Fibroblast of skin of abdomen (primary cell): ENCODE data around the gene GPAM. TPM values are rescaled to one million over a fixed set of nuclear protein-coding genes. Genes with fewer than 3 reads are reported as not detected.
"Not testable (repeated sequence)": the region's sequence is repeated elsewhere in the genome, so short reads cannot be mapped to it uniquely, and the experiment has no call there.

ENCODE experiments used
- DNase-seq: peaks from one replicate; pipeline ENCODE4 v3.0.0-alpha.2; 2013
- polyA plus RNA-seq, 2 experiments: library from polyadenylated mRNA; unstranded; fragments of 120-200 nt; gene quantifications; one replicate each; pipeline ENCODE4 v1.2.1, GENCODE V29; 2013; ENCODE audit not compliant: insufficient read length in 2 of 2

The GPAM gene
- 13.2 TPM for polyA plus RNA-seq (2013, experiment 1 of 2; ENCODE audit: insufficient read length)
- 12.4 TPM for polyA plus RNA-seq (2013, experiment 2 of 2; ENCODE audit: insufficient read length)

DNA sequence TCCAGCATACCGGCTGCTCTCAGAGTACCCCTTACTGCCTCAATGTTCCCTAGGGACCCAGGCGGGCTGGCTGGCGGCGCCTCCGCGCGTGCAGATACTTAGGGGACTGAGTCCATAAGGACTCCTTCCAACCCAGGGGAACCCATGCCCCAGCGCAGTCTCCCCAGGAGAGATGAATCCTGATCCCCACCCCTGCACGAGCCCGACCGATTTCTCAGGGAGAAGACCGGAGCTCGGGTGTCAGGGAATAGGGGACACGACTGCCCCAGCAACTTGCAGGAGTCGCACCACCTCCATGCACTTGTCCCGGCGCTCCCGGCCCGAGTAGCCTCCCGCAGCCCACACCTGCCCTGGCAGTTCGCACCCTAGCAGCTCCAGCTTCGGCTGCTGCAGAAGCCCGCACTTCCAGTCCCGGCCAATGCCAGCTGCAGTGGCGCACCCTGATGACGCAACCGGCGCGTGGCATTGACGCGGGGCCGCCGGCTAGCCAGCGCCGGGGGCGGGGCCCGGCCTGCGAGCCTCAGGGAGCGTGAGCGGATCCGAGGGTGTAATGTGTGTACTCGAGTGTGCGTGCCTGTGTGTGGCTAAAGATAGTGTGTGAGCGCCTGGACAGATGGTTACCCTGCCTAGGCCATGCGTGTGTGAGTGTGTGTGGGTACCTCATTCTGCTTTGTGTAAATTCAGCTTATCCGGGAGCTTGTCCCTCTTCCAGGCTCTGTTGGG is at the start of gene GPAM:
TSS of gene GPAM (minus strand) at position 437 of the 723 bp plus-strand sequence. CDS start 1,981 bp downstream, outside the sequence.
- peak; percentile 91 for DNase-seq

GRCh38 chr10:112232670-112233069 is 49.1 kb upstream of the GPAM start:
- DNase-seq, result no peak

DNA sequence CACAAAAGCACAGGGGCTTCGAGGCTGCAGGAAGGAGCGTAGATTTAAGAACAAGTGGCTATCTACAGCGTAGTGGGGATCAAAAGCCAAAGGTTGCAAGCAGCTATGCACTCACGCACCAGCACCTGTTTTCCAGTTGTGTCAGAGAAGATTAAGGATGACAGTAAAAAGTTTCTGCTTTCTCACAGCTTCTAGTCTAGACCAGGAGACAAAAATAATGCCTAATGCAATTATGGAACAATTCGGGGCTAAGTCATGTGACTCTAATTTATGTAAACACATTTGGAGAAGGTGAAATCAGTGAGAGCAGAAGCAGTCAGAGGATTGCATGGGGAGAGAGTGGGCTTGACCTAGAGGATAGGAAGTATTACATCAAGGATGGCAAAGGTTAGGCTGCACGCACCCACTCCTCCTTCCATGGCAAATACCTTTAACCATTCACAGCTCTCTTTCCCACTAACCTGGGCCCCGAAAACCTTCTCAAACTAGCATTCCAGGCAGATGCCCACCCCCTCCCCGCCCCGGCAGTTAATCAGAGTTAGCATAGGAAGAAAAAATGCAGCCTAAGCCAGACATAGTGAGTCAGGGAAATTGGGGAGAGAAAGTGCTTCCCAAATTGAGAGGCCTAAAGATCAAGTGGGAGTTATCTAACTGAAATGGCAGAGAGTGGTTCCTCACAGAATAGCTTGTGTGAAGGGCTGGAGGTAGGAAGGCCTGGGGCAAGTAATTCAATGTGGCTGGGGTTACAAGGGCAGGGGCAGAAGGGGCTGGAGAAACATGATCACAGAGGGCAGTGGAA is 48.2 kb upstream of the GPAM start:
- DNase-seq, result peak; percentile 35

- peak; percentile 63 for DNase-seq
Observed at GRCh38 chr10:112230325-112230988, 46.9 kb upstream of the GPAM start.

DNA sequence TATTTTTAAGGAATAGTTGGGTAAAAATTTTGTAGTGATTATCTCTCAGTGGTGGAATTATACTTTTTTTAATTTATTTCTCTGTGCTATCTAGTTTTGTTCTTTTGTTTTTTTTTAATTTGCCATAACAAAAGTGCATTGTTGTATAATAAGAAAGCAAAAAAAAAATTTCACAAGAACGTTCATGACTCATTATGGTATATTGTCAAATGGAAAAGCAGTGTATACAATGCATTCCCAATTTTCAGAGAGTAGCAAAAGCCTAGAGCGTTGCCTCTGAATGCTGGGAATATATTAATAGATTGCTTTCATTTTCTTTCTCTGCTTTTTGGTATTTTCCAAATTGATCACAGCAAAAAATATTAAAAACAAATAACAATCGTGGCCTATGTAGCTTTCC is 46.3 kb upstream of the GPAM start:
- DNase-seq, result no peak

DNA sequence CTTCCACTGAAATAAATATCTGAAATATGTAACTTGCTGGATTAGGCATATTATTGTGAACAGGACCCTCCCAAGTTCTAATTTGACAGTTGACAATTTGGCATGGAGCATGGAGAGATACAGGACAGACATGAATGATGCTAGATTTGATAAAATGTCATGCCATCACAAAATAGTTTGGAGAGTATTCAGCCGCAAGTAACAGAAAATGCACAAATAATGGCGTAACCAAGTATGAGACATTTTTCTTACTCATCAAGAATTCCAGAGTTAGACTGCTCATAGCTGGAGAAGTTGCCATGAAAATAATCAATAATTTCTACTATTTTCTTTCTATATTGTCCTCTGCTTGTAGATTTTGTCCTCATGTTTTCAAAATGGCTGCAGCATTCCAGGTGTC is 45.5 kb upstream of the GPAM start:
- peak; percentile 47 for DNase-seq

DNA sequence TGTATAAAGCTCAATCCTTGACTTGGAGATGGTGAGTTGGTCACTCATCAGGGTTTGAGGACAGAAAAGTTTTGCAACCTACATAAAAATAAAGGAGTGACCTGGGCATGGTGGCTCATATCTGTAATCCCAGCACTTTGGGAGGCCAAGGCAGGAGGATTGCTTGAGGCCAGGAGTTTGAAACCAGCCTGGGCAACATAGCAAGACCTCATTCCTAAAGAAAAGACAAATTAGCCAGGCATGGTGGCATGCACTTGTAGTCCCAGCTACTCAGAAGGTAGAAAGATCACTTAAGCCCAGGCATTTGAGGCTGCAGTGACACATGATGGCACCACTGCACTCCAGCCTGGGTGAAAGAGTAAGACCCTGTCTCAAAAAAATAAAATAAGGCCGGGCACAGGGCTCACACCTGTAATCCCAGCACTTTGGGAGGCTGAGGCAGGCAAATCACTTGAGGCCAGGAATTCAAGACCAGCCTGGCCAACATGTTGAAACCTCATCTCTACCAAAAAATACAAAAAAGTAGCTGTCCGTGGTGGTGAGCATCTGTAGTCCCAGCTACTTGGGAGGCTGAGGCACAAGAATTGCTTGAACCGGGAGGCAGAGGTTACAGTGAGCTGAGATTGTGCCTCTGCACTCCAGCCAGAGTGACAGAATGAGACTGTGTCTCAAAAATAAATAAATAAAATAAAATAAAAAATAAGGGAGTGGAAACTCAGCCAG is 45.0 kb upstream of the GPAM start:
- DNase-seq, result not testable (repeated sequence)

GRCh38 chr10:112227331-112227987 is 43.9 kb upstream of the GPAM start:
- DNase-seq, result peak; percentile 89

- DNase-seq, result peak; percentile 26
Observed at GRCh38 chr10:112226439-112227248, 43.1 kb upstream of the GPAM start.

DNA sequence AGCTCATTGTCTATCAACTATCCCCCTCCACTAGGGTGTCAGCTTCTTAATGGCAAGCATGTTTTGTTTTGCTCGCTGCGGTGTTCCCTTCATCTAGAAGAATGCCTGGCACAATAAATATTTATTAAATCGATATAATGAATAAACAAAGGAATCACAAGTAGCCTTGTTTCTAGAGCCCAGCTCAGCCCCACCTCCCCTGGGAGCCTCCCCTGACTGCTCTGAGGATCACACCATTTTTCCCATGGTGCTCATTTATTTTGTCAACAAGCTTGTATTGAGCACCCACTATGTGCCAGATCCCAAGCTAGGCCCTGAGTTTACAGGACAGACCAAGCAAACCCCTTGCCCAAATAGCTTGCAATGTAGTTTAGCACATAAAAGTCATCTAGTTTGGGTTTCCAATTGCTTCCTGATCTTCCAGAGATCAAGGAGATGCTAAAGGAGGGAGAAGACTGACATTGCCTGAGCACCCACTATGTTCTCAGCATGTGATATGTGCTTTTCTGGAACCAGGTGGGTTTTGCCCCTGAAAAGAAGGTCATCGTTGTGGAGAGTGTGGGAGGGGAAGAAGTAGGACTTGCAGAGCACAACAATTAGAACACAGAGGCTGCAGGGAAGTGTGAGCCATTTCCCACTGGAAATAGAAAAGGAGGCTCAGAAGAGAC is 42.3 kb upstream of the GPAM start:
- DNase-seq, result no peak

DNA sequence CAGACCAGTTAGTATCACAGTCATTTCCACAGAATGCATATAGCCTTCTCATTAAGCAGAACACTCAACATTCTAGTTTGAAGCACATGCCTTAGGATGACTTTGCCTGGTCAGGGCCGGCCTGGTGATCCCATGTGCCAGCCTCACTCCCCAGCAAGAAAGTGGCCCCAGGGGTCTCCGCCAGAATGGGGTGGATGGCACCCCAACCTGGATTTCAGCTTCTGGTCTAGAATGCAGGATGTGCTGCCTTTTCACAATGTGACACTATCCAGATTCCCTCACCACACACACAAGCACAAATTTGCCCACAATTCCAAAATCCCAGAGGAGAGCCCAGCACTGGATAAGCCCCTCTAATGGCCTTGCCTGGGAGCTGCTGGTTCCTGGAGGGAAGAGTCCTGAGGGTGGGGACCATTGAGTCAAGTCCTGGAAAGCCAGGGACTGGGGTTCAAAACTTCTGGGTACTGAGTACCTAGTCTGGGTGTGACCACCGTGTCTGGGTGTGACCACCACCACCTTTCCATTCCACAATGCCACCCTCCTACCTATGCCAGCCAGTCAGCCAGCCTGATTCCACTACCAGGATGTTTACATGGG is 41.5 kb upstream of the GPAM start:
- DNase-seq, result no peak

GRCh38 chr10:112223725-112224124 is 40.2 kb upstream of the GPAM start:
- DNase-seq, result no peak

DNA sequence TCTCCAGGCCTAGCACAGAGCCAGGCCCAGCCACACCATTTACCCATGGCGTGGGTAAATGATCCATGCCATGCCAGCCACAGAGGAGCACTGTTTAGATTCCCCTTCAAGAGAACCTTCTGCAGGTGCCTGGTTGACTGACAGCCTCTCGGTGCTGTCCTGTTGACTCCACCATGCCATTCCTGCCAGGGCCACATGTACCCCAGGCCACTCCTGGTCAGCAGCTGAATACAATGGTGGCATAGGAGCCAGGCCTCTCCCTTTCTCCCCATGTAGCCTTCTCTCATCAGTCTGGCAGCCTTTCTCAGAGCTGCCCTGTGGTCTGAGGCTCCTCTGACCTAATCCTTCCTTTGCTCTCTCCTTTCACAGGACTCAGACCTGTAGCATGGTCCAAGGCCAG is 39.2 kb upstream of the GPAM start:
- no peak for DNase-seq

GRCh38 chr10:112221545-112221944 is 38.0 kb upstream of the GPAM start:
- DNase-seq, result peak; percentile 43

GRCh38 chr10:112218960-112219359 is 35.4 kb upstream of the GPAM start:
- no peak for DNase-seq

- no peak for DNase-seq
Observed at GRCh38 chr10:112218036-112218390, 34.4 kb upstream of the GPAM start.

DNA sequence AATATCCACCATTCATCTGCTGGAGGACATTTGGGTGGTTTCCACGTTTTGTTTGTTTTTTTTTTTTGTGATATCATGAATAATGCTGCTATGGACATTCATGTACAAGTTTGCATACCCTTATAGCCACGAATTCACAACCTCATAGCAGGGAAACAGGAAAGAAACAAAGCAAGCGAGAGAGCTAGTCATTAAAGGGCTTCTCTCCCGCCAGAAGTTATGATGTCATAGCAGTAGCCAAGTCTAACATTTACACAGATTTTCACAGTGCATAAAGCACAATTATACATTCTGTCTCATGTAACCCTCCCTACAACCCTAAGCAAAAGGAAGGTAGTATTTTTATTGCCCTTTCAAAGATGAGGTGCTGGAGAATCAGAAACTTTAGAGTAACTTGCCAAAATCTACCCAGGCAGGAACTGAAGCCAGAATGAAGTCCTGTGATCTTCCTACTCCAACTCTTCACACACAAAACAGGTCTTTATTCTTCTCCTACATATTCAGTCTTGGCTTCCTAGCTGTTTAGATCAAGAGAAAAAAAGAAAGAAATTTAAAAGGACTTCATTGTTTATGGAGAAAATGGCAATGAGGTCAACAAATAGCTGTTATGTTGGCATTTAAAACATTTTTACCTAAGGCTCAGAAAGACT is 33.9 kb upstream of the GPAM start:
- no peak for DNase-seq

DNA sequence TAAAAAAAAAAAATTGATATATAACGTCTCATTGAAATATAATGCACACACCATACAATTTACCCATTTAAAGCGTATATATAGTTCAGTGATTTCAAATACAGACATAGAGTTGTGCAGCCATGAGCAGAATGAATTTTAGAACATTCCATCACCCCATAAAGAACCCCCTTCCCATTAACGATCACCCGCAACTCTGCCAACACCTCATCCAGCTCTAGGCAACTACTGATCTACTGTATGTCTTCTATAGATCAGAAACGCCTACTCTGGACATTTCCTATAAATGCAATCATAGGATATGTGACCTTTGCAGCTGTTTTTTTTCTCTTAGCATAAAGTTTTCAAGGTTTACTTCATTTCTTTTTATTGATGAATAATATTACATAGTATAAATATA is 33.4 kb upstream of the GPAM start:
- DNase-seq, result no peak

- no peak for DNase-seq
Observed at GRCh38 chr10:112216151-112216550, 32.6 kb upstream of the GPAM start.

- peak; percentile 50 for DNase-seq
Observed at GRCh38 chr10:112215342-112215774, 31.8 kb upstream of the GPAM start.
